IMR-90 (cell line): Measurements from ENCODE around the gene ITGAE. TPM values are rescaled to one million over a fixed set of nuclear protein-coding genes. Genes with fewer than 3 reads are reported as not detected.

ENCODE experiments used
- ATAC-seq: fragments of 200-7000 bp; cut with Tn5 transposase; 2 replicates; pipeline ENCODE4 v1.9.1; 2020; ENCODE audit warnings: low read depth, mild to moderate bottlenecking, moderate library complexity
- BruUV-seq: library from RNA; stranded (reverse); fragments of 400-500 nt; replicated peaks from 2 replicates; lab custom pipeline; 2021; lab: Mats Ljungman, UMichigan
- CTCF ChIA-PET: fragments of 300-600 bp; formaldehyde crosslinking; extraction: SDS; loops from one replicate; lab custom pipeline; 2021; ENCODE audit warnings: antibody characterized with exemption; lab: Yijun Ruan, JAX
- POLR2A ChIA-PET: fragments of 300-600 bp; sonication (Branson Sonifier 250); formaldehyde crosslinking; loops from one replicate; lab custom pipeline; 2022; ENCODE audit warnings: antibody characterized with exemption; ENCODE audit not compliant: unreplicated experiment; lab: Charles Lee
- DNase-seq: peaks from one replicate; pipeline ENCODE4 v3.0.0; 2013
- H2AFZ ChIP-seq: replicated peaks from 2 replicates; pipeline ENCODE3; 2013; ENCODE audit warnings: low read length, mild to moderate bottlenecking; ENCODE audit not compliant: poor library complexity
- H2AK5ac ChIP-seq: 2 replicates; pipeline ENCODE4 v1.6.1; 2013; ENCODE audit warnings: low read depth, low read length, inconsistent platforms
- H2AK9ac ChIP-seq: replicated peaks from 2 replicates; pipeline ENCODE3; 2013; ENCODE audit warnings: mild to moderate bottlenecking, low read depth, low read length, moderate library complexity; ENCODE audit not compliant: poor library complexity
- H2BK120ac ChIP-seq: 2 replicates; pipeline ENCODE4 v1.6.1; 2013; ENCODE audit warnings: low read depth, low read length, inconsistent platforms
- H2BK15ac ChIP-seq: 3 replicates; pipeline ENCODE4 v1.6.1; 2013; ENCODE audit warnings: low read depth, low read length, inconsistent platforms
- H2BK20ac ChIP-seq: 2 replicates; pipeline ENCODE4 v1.6.1; 2013; ENCODE audit warnings: low read depth, mild to moderate bottlenecking, inconsistent platforms, low read length, moderate library complexity
- H2BK5ac ChIP-seq: 2 replicates; pipeline ENCODE4 v1.6.1; 2013; ENCODE audit warnings: mild to moderate bottlenecking, low read depth, low read length, inconsistent platforms; ENCODE audit not compliant: poor library complexity, severe bottlenecking
- H3K14ac ChIP-seq: replicated peaks from 2 replicates; pipeline ENCODE4 v1.6.1; 2013; ENCODE audit warnings: low read depth, low read length, inconsistent platforms
- H3K18ac ChIP-seq: 2 replicates; pipeline ENCODE4 v1.6.1; 2013; ENCODE audit warnings: low read depth, low read length, control low read depth
- H3K23ac ChIP-seq: 2 replicates; pipeline ENCODE4 v1.6.1; 2013; ENCODE audit warnings: low read depth, low read length, inconsistent platforms
- H3K27ac ChIP-seq: 2 replicates; pipeline ENCODE4 v1.5.1; 2013; ENCODE audit warnings: mild to moderate bottlenecking, control low read depth, low read length; ENCODE audit not compliant: insufficient read depth
- H3K27me3 ChIP-seq: 2 replicates; pipeline ENCODE4 v1.6.1; 2013; ENCODE audit warnings: low read length; ENCODE audit not compliant: control insufficient read depth, insufficient read depth
- H3K36me3 ChIP-seq: 2 replicates; pipeline ENCODE4 v1.6.1; 2013; ENCODE audit warnings: low read length, mixed read lengths; ENCODE audit not compliant: control insufficient read depth, insufficient read depth
- H3K4ac ChIP-seq: 2 replicates; pipeline ENCODE4 v1.6.1; 2013; ENCODE audit warnings: low read depth, low read length, inconsistent platforms
- H3K4me1 ChIP-seq: 2 replicates; pipeline ENCODE4 v1.6.1; 2013; ENCODE audit warnings: low read length, mixed read lengths; ENCODE audit not compliant: control insufficient read depth, insufficient read depth
- H3K4me2 ChIP-seq: 2 replicates; pipeline ENCODE4 v1.6.1; 2013; ENCODE audit warnings: low read depth, mild to moderate bottlenecking, control low read depth, low read length, moderate library complexity
- H3K4me3 ChIP-seq: 2 replicates; pipeline ENCODE4 v1.5.1; 2013; ENCODE audit warnings: low read depth, mild to moderate bottlenecking, control low read depth, low read length, moderate library complexity; ENCODE audit not compliant: insufficient read depth
- H3K56ac ChIP-seq: 2 replicates; pipeline ENCODE4 v1.6.1; 2013; ENCODE audit warnings: low read length, inconsistent platforms; ENCODE audit not compliant: insufficient read depth; ENCODE audit errors: extremely low read depth
- H3K79me1 ChIP-seq, 2 experiments: 2 replicates each; pipeline ENCODE4 v1.6.1; 2013; ENCODE audit warnings: low read length in 2 of 2, inconsistent platforms in 1 of 2, low read depth in 1 of 2
- H3K9ac ChIP-seq: 2 replicates; pipeline ENCODE4 v1.6.1; 2013; ENCODE audit warnings: low read depth, low read length, control low read depth
- H3K9me1 ChIP-seq: 2 replicates; pipeline ENCODE4 v1.6.1; 2013; ENCODE audit warnings: low read length, inconsistent platforms; ENCODE audit not compliant: insufficient read depth
- H3K9me3 ChIP-seq: 2 replicates; pipeline ENCODE4 v1.6.1; 2013; ENCODE audit warnings: low read length; ENCODE audit not compliant: control insufficient read depth, insufficient read depth
- H4K20me1 ChIP-seq: 2 replicates; pipeline ENCODE4 v1.6.1; 2013; ENCODE audit warnings: low read length, inconsistent platforms; ENCODE audit not compliant: insufficient read depth
- H4K5ac ChIP-seq: 2 replicates; pipeline ENCODE4 v1.6.1; 2013; ENCODE audit warnings: mild to moderate bottlenecking, low read depth, low read length, control low read depth
- H4K8ac ChIP-seq, 2 experiments: 2 replicates each; pipeline ENCODE4 v1.6.1; 2013; ENCODE audit warnings: low read depth in 2 of 2, low read length in 2 of 2, control low read depth in 1 of 2, inconsistent platforms in 1 of 2
- H4K91ac ChIP-seq: 2 replicates; pipeline ENCODE4 v1.6.1; 2013; ENCODE audit warnings: low read depth, low read length, inconsistent platforms; ENCODE audit not compliant: insufficient read depth
- BHLHE40 ChIP-seq: fragments of 150-350 bp; IDR thresholded peaks from 2 replicates; pipeline ENCODE4 v1.6.1; 2016; ENCODE audit warnings: mild to moderate bottlenecking, low read depth, low read length
- CEBPB ChIP-seq: IDR thresholded peaks from 2 replicates; pipeline ENCODE4 v1.6.1; 2012; ENCODE audit warnings: low read depth, low read length, improper control_type of control experiment
- CHD1 ChIP-seq: IDR thresholded peaks from 2 replicates; pipeline ENCODE4 v1.6.1; 2012; ENCODE audit warnings: low read depth, low read length, improper control_type of control experiment
- FOS ChIP-seq: fragments of 150-350 bp; IDR thresholded peaks from 2 replicates; pipeline ENCODE4 v1.6.1; 2016; ENCODE audit warnings: low read depth, low read length
- MAFK ChIP-seq: IDR thresholded peaks from 2 replicates; pipeline ENCODE4 v1.6.1; 2012; ENCODE audit warnings: low read depth, low read length, improper control_type of control experiment
- MXI1 ChIP-seq: IDR thresholded peaks from 2 replicates; pipeline ENCODE4 v1.6.1; 2012; ENCODE audit warnings: low read depth, mild to moderate bottlenecking, low read length, moderate library complexity, borderline replicate concordance
- RFX5 ChIP-seq: IDR thresholded peaks from 2 replicates; pipeline ENCODE4 v1.8.0; 2012; ENCODE audit warnings: low read depth, mild to moderate bottlenecking, low read length, moderate library complexity
- SMC3 ChIP-seq: fragments of 150-350 bp; IDR thresholded peaks from 2 replicates; pipeline ENCODE4 v1.6.1; 2016; ENCODE audit warnings: low read depth, mild to moderate bottlenecking, antibody characterized with exemption, low read length, moderate library complexity
- WGBS, 2 experiments: methylation state at CpG; one replicate each; pipeline versions ENCODE4 v1.1.5 to v1.1.7; 2013; ENCODE audit warnings: missing lambda C conversion rate in 2 of 2; ENCODE audit not compliant: insufficient read length in 1 of 2; ENCODE audit errors: extremely low coverage in 2 of 2; 5-methylcytosine and 5-hydroxymethylcytosine counted together
- dilution Hi-C: fragments of 300-500 bp; cut with HindIII; formaldehyde crosslinking; loops from one replicate; pipeline ENCODE4 v1.14.3; 2018; ENCODE audit warnings: low sequenced_read_pairs; ENCODE audit not compliant: unreplicated experiment
- in situ Hi-C: fragments of 300-500 bp; cut with MboI; formaldehyde crosslinking; loops from 3 replicates; pipeline ENCODE4 v1.14.3; 2019; ENCODE audit warnings: low sequenced_read_pairs, inconsistent platforms, mixed read lengths
- intact Hi-C: fragments of 100-400 bp; cut with micrococcal nuclease; formaldehyde crosslinking; loops from 2 replicates; pipeline ENCODE4 v1.10.0; 2022
- polyA plus RNA-seq, 3 experiments: library from polyadenylated mRNA; depleted of rRNA; stranded (reverse); fragments of >200 nt; gene quantifications; 2 replicates each; pipeline ENCODE4 v1.2.3, GENCODE V29; 2012; ENCODE audit warnings: low replicate concordance in 1 of 3
- total RNA-seq: library from RNA; depleted of rRNA; stranded (reverse); fragments of >200 nt; gene quantifications from 2 replicates; pipeline ENCODE4 v1.2.3, GENCODE V29; 2012
- TF ChIP-seq, protein P1 (sequence below): fragments of 150-350 bp; IDR thresholded peaks from 2 replicates; pipeline ENCODE4 v1.6.1; 2017; ENCODE audit warnings: mild to moderate bottlenecking, antibody characterized with exemption, low read length, low read depth
- TF ChIP-seq, protein P2 (sequence below): conservative IDR thresholded peaks from 2 replicates; pipeline ENCODE4 v1.5.1; 2012; ENCODE audit warnings: mild to moderate bottlenecking, low read depth, low read length, improper control_type of control experiment

The ITGAE gene
- total and polyA plus RNA-seq, 2 of the 4 experiments (the other 2 are of a cell fraction) = 54.1 to 60.8 TPM

DNA sequence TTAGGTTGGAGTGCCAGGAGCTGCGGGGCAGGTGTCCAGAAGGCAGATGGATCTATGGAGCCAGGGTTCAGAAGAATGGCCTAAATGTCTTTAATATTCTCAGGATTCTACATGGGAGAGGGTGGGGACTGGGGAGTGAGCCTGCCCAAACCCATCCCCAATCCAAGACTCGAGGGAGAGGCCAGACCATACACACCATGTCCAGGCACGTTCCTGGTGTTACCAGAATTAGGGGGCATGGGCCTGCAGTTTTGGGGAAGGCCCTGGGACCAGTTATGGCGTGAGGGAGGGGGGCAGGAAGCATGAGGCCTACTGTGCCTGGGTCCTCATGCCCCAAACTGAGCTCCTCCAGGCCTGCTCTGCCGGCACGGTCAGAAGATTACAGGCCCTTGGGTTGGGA is 134.5 kb downstream of the ITGAE start:
- WGBS, 2 experiments = 80% methylated on average over 1 of the region's 6 CpGs; no CpG with 5 or more reads in 1 of the 2 experiments
- in situ Hi-C loops (no loop called here), intact Hi-C loops (loop anchor here (5.0 kb wide), 1 partner anchor 56 kb away; the partner anchor contains the start of gene HASPIN), dilution Hi-C loops (no loop called here)
- TF ChIP-seq MXI1 (no peak), CHD1 (no peak), SMC3 (no peak), FOS (no peak), BHLHE40 (no peak), MAFK (no peak), RFX5 (no peak), CEBPB (no peak)
- TF ChIP-seq, protein P1, sequence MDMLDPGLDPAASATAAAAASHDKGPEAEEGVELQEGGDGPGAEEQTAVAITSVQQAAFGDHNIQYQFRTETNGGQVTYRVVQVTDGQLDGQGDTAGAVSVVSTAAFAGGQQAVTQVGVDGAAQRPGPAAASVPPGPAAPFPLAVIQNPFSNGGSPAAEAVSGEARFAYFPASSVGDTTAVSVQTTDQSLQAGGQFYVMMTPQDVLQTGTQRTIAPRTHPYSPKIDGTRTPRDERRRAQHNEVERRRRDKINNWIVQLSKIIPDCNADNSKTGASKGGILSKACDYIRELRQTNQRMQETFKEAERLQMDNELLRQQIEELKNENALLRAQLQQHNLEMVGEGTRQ = no peak
- TF ChIP-seq, protein P2, sequence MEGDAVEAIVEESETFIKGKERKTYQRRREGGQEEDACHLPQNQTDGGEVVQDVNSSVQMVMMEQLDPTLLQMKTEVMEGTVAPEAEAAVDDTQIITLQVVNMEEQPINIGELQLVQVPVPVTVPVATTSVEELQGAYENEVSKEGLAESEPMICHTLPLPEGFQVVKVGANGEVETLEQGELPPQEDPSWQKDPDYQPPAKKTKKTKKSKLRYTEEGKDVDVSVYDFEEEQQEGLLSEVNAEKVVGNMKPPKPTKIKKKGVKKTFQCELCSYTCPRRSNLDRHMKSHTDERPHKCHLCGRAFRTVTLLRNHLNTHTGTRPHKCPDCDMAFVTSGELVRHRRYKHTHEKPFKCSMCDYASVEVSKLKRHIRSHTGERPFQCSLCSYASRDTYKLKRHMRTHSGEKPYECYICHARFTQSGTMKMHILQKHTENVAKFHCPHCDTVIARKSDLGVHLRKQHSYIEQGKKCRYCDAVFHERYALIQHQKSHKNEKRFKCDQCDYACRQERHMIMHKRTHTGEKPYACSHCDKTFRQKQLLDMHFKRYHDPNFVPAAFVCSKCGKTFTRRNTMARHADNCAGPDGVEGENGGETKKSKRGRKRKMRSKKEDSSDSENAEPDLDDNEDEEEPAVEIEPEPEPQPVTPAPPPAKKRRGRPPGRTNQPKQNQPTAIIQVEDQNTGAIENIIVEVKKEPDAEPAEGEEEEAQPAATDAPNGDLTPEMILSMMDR = no peak
- Histone ChIP-seq H2BK15ac (no peak overlapping the region), H3K36me3 (peaks cover 36% of the 10 kb centered on the region), H4K8ac (peak overlapping the region in 1 of 2 experiments; percentile 5; a peak in 1 of 4 replicates), H3K27me3 (no peaks in the 10 kb centered on the region), H3K79me1 (peaks cover 6 to 61% of the 10 kb centered on the region in 2 experiments; a peak in 3 of 4 replicates), H2AFZ (no peak overlapping the region), H4K91ac (no peak overlapping the region), H3K9me1 (peaks cover 17% of the 10 kb centered on the region), H2BK120ac (no peak overlapping the region), H2BK20ac (no peak overlapping the region), H3K4ac (peak overlapping the region; percentile 29; the same call in 1 of the 2 replicates), H3K9ac (no peak overlapping the region), H2AK9ac (peak overlapping the region; percentile 18), H3K18ac (no peak overlapping the region), H3K4me1 (peaks cover 10% of the 10 kb centered on the region), H3K14ac (no peak overlapping the region), H2BK5ac (peak overlapping the region; percentile 37), H3K56ac (no peak overlapping the region), H3K4me3 (no peak overlapping the region), H3K27ac (peak overlapping the region; percentile 41; the same call in 1 of the 2 replicates), H3K9me3 (no peaks in the 10 kb centered on the region), H2AK5ac (peak overlapping the region; percentile 23; the same call in 1 of the 2 replicates), H4K5ac (peak overlapping the region; percentile 46; the same call in 1 of the 2 replicates), H3K4me2 (peak overlapping the region; percentile 31), H4K20me1 (peaks cover 50% of the 10 kb centered on the region), H3K23ac (peak overlapping the region; percentile 69)
- ChIA-PET POLR2A (no interaction called here), CTCF (no interaction called here)
- DNase-seq (no peak), ATAC-seq (no peak)
- BruUV-seq = no TSS peak
